Activated T-cell treated with anti-CD3 and anti-CD28 coated beads for 1 hour (primary cell): ENCODE measurements around the gene CCDC149.

Source experiments
- DNase-seq: peaks from one replicate; pipeline ENCODE4 v3.0.0-alpha.2; 2020; ENCODE audit warnings: low read depth

The CCDC149 gene

GRCh38 chr4:24881508-24882196, 31.2 kb downstream of the CCDC149 start:
- DNase-seq = no peak

- no peak for DNase-seq
These were observed 32.7 kb downstream of the CCDC149 start for GRCh38 chr4:24880186-24880585.

DNA sequence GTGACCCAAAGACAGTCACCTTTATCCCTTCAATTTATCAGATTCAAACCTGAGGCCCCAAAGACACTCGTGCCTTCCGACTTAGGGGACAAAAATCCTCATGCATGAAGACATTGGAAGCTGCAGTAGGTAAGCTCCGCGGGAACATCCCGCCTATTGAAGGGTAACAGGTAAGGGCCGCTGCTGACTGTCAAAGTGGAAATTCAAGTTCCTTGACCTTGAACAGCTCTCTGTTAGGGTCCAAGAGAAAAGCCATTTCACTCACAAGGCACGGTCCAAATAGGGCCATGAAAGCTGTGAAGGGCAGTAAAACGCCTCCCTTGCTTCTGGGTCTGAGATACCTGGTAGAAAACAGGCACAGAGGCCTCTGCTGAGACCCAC, 34.2 kb downstream of the CCDC149 start:
- no peak for DNase-seq

- DNase-seq = no peak
These were observed 34.8 kb downstream of the CCDC149 start for GRCh38 chr4:24877868-24878635.

DNA sequence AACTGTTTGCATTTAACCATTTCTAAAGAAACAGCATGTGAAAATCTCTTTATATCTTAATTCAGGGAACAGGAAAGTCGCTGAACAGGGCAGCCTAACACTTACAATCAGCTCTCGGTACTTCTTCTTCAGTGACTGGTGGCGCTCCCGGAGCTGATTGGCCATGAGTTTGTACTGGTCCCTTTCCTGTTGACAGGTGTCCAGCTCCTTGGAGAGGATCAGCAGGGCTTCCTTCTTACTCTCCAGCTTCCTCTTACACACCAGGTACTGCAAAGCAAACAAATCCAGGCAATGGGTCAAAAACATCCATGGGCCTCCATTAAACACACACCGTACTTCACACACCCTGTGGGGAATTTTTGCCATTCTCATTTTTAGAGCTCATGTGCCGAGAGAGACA, 36.4 kb downstream of the CCDC149 start:
- DNase-seq = no peak

DNA sequence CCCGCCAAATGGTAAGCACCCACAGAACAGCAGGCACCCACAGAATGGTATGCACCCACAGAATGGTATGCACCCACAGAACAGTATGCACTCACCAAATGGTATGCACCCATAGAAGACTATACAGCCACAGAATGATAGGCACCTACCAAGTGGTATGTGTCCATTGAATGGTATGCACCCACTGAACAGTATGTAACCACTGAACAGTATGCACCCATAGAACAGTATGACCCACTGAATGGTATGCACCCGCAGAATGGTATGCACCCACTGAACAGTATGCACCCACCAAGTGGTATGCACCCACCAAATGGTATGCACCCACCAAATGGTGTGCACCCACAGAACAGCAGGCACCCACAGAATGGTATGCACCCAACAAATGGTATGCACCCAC, 40.1 kb downstream of the CCDC149 start:
- no peak for DNase-seq

- no peak for DNase-seq
These were observed 41.6 kb downstream of the CCDC149 start for GRCh38 chr4:24871210-24871609.

DNA sequence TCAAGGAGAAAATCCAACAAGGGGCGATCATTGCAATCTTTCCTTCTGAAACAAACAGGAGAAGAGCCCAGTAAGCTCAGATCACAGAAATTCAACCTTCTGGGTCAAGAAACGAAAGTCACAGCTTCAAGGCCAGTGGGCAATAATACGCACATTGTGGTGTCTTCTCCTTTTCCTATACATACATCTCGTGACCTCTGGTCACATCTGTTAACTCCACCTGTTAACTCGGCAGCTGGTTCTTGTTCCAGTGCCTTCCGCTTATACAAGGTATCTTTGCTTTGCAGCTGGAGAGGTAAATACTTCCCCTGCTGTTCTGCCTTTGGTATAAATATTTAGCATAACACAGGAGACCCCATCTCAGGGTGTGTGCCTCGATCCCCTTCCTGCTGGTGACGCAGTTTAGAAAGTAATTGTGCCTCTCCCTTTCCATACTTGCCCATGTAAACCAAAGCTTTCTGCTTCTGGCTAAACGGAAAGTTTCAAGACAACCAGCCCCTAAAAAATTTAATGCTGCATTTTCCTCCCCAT, 45.0 kb downstream of the CCDC149 start:
- no peak for DNase-seq

GRCh38 chr4:24867251-24867650, 45.6 kb downstream of the CCDC149 start:
- no peak for DNase-seq

DNA sequence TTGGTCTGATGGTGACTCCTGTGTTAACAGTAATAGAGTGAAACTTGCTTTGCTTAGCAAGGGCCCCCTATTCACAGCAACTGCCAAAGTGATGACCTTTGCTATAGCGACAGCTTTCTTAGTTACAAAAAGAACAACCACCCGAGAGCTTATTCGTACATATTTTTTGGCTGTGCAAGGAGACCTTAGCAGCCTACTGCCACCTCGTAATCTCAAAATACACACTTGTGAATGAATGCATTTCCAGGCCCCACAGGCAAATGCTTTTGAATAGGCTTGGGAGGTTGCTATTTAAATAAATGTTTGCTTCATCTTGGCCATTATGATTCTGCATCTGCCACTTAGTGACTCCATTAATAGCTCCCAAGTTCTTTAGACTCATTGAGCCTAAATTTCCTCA, 47.4 kb downstream of the CCDC149 start:
- no peak for DNase-seq

GRCh38 chr4:24863799-24864198, 49.0 kb downstream of the CCDC149 start:
- no peak for DNase-seq

DNA sequence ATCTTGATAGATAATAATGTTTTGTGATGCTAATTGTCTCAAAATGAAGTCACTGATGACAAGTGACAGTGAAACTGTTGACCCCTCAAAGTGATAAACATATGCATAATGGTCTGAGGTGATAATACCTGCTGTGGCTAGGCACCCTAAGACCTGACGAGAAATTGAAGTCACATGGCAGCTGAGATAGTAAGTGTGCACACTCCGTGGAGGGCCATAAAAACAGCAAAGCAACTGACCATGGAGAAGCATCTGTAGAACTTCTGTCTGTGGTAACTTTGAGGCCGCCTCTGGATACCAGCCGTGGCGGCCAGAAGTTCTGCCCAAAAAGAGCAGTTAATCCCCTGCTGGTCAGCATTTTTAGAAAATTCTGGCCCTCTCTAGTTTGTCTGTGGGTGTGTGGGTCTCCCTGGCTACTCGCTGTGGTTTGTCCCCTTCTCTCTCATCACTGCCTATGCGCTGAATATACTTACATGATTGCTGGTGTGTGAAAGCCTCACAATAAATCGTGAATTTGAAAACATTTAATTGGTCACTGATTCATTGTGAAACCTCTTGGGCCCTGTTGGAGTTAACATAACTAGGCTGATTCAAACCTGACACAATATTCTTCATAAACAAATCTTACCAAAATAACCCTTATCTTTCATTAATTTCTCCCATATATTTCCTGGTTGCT, 50.6 kb downstream of the CCDC149 start:
- no peak for DNase-seq

DNA sequence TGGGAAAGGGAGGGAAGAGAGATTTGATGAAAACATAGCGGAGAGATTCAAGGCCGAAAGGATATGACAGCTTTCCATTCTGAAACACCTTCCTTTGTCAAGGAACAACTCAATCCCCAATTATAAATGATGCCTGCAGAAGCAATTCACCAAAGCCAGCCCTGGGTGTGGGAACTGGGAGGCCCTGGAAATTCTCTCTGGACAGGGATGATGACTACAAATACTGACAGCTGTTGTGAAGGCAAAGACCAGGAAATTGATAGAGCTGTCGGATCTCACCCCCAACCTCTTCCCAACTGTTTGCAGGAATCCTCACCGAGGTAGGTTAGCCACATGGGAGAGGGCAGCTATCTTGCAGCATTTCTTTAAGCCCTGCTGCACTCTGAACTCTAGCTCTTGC, 54.3 kb downstream of the CCDC149 start:
- DNase-seq = no peak

DNA sequence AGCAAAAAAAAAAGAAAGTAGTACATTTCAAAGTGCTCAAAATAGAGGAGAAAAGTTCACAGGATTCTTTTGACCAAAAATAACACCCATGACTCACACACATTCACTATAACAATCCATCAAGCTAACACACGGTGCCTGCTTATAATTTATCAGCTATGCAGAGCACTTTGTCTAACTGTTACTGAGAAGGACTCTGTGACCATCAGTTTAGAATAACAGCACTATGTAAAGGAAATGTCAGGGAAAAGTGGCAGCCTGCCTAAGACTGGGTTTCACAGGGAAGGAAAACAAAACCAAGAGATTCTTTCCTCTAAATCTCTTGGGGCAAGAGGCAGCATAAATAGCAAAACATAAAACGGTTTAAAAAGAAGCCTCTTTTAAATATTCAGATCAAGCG, 54.8 kb downstream of the CCDC149 start:
- no peak for DNase-seq

DNA sequence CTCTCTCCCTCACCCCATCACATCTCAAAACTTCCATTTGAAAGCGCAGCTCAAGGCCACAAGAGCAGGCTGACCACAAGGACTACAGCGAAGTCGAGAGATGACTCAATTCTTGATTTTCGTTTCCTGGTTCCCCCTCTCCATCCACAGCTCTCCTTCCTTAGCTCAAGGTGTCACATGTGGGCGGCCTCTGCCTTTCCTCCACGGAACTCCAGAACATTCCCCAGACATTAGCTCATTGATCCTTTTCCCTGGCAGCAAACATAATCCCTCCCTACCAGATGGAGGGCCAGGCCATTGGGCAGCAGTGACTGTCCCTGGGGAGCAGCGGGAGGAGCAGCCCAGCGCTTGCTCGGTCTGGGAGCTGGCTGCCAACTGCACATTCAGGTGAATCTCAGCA, 56.3 kb downstream of the CCDC149 start:
- DNase-seq = no peak

- DNase-seq = no peak
These were observed 57.1 kb downstream of the CCDC149 start for GRCh38 chr4:24855741-24856140.

GRCh38 chr4:24853142-24853541, 59.7 kb downstream of the CCDC149 start:
- no peak for DNase-seq

- no peak for DNase-seq
These were observed 62.2 kb downstream of the CCDC149 start for GRCh38 chr4:24850674-24851073.

DNA sequence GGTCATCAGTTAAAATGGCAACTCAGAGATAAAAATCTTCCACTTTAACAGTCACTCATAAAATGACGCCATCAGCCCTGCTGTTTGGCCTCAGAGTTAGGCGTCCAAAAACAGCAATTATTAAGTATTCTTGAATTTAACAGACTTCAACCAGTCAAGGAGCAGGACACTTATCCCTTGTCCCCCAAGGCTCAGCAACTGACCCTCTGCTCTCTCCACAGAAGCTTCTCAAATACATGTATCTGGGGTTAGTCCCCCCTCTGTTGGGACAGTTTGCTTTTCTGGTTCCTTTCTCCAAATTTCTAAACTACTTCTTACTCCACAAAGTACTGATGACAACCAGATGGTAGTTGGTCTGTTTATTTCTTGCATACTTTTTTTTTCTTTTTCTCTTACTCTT, 63.1 kb downstream of the CCDC149 start:
- no peak for DNase-seq

- no peak for DNase-seq
These were observed 63.5 kb downstream of the CCDC149 start for GRCh38 chr4:24849351-24849750.

- DNase-seq = no peak
These were observed 66.1 kb downstream of the CCDC149 start for GRCh38 chr4:24846716-24847115.

DNA sequence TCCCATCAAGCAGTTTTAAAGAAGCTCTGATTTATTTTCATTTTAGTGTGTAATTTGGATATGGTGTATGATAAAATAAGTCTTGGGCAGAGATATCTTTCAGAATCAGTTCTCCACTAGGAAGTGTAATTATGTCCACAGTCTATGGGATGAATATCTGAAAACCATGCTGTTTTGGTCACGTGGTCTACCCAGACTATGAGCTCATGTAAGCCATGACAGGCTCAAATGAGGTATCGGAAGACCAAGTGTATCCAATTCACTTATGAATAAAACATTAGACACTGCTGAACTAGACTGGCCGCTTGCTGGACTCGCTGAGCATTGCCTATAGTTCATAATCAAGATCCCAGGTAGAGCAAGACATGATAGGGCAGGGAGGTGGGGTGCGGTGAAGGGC, 66.9 kb downstream of the CCDC149 start:
- DNase-seq = no peak

DNA sequence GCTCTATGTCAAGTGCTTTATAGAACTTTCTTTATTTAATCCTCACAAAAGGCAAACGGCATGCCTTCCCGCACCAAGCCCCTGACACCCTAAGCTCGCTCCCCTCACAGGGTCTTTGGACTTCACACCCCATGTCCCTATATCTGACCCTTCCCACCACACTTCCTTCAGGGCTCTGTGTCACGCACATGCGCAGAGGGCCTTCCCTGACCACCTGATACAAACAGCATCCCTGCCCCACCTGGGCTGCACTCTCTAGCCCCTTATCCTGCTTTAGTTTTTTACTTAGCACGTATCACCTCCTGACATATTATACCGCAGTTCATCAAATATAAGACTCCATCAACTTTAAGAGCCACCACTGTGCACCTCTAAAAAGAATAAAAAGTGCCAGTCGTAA, 67.7 kb downstream of the CCDC149 start:
- no peak for DNase-seq
